Measurements from ENCODE around the gene MMAB. TPM values are rescaled to one million over a fixed set of nuclear protein-coding genes. Genes with fewer than 3 reads are reported as not detected.

MMAB gene
- total RNA-seq, 4 donors from 2014 or later = 15.1 to 31.0 (median 21.7) TPM

GRCh38 chr12:109540526-109541412 lies 32.5 kb downstream of the MMAB start:
- 82 to 87% methylated on average over 16 of the region's 16 CpGs for WGBS, 2 donors
- DNase-seq (ENCODE audit: low spot score in 2 of 2) = no peak
- no peak for TF ChIP-seq POLR2A (IDR thresholded peaks at IDR 0.05)
- TF ChIP-seq, protein P1, sequence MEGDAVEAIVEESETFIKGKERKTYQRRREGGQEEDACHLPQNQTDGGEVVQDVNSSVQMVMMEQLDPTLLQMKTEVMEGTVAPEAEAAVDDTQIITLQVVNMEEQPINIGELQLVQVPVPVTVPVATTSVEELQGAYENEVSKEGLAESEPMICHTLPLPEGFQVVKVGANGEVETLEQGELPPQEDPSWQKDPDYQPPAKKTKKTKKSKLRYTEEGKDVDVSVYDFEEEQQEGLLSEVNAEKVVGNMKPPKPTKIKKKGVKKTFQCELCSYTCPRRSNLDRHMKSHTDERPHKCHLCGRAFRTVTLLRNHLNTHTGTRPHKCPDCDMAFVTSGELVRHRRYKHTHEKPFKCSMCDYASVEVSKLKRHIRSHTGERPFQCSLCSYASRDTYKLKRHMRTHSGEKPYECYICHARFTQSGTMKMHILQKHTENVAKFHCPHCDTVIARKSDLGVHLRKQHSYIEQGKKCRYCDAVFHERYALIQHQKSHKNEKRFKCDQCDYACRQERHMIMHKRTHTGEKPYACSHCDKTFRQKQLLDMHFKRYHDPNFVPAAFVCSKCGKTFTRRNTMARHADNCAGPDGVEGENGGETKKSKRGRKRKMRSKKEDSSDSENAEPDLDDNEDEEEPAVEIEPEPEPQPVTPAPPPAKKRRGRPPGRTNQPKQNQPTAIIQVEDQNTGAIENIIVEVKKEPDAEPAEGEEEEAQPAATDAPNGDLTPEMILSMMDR (IDR thresholded peaks at IDR 0.05) = no peak
- H3K4me3 ChIP-seq (ENCODE audit: low read depth, poor library complexity, severe bottlenecking) = no peak overlapping the region
- intact Hi-C loops (cut with DNase I; ENCODE audit: low total_unique reads) = no loop called here

- no peak for DNase-seq (ENCODE audit: low spot score in 2 of 2)
- 60 to 74% methylated on average over 9 of the region's 9 CpGs for WGBS, 2 donors
- intact Hi-C loops (cut with DNase I; ENCODE audit: low total_unique reads) = no loop called here
- H3K4me3 ChIP-seq (ENCODE audit: low read depth, poor library complexity, severe bottlenecking) = no peak overlapping the region
- TF ChIP-seq, protein P1 (IDR thresholded peaks at IDR 0.05) = no peak
- TF ChIP-seq POLR2A (IDR thresholded peaks at IDR 0.05) = no peak
These were observed 33.8 kb downstream of the MMAB start for GRCh38 chr12:109539508-109539907.

- no peak for DNase-seq (ENCODE audit: low spot score in 2 of 2)
- intact Hi-C loops (cut with DNase I; ENCODE audit: low total_unique reads) = no loop called here
- H3K4me3 ChIP-seq (ENCODE audit: low read depth, poor library complexity, severe bottlenecking) = no peak overlapping the region
- TF ChIP-seq, protein P1 (IDR thresholded peaks at IDR 0.05) = no peak
- TF ChIP-seq POLR2A (IDR thresholded peaks at IDR 0.05) = no peak
- WGBS, 2 donors = 90% methylated on average over 14 to 16 of the region's 16 CpGs
These were observed 35.0 kb downstream of the MMAB start for GRCh38 chr12:109538191-109538863.

DNA sequence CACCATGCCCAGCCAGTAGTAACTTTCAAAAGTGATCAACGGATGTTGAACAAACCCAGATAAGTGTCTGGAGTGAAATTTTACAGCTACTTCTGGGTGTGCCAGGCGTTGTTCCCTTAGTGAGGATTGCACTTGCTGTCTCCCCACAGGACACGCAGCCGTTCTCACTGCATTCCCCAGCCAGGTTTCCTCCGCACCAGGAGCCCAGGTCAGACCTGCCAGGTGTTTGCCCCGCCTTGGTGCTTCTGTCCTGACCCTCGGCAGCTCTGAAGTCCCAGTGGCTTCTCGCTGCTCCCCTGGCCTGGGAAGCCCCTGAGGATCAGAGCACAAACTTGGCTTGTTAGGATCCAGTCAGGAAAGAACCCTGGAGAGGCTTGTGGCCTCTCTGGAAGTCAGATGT lies 36.2 kb downstream of the MMAB start:
- DNase-seq (ENCODE audit: low spot score in 2 of 2) = no peak
- intact Hi-C loops (cut with DNase I; ENCODE audit: low total_unique reads) = no loop called here
- no peak overlapping the region for H3K4me3 ChIP-seq (ENCODE audit: low read depth, poor library complexity, severe bottlenecking)
- WGBS, 2 donors = 92 to 94% methylated on average over 8 of the region's 8 CpGs
- TF ChIP-seq, protein P1 (IDR thresholded peaks at IDR 0.05) = no peak
- no peak for TF ChIP-seq POLR2A (IDR thresholded peaks at IDR 0.05)

DNA sequence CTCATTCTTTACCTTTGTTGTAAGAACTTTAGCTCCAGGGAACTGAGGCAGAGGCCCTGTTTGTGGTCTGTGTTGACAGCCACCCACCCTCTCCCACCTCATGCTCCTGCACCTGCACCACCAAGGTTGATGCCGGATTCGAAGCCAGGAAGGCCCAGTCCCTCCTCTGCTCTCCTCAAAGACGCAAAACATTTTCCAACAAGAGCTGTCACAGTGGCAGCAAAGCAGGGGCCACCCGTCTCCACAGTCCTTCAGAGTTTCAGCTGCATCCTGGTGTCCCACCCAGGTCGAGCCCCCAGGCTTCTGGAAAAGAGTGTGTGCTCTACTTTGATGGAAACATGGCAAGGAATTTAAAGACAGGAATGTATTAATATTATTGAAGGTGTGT lies 37.4 kb downstream of the MMAB start:
- no peak overlapping the region for H3K4me3 ChIP-seq (ENCODE audit: low read depth, poor library complexity, severe bottlenecking)
- 81 to 85% methylated on average over 5 of the region's 5 CpGs for WGBS, 2 donors
- TF ChIP-seq, protein P1 (IDR thresholded peaks at IDR 0.05) = no peak
- no peak for TF ChIP-seq POLR2A (IDR thresholded peaks at IDR 0.05)
- intact Hi-C loops (cut with DNase I; ENCODE audit: low total_unique reads) = no loop called here
- no peak for DNase-seq (ENCODE audit: low spot score in 2 of 2)
